Measurements from ENCODE around the gene ZNF672.
"Not testable (repeated sequence)": the region's sequence is repeated elsewhere in the genome, so short reads cannot be mapped to it uniquely, and the experiment has no call there.

Gene ZNF672

DNA sequence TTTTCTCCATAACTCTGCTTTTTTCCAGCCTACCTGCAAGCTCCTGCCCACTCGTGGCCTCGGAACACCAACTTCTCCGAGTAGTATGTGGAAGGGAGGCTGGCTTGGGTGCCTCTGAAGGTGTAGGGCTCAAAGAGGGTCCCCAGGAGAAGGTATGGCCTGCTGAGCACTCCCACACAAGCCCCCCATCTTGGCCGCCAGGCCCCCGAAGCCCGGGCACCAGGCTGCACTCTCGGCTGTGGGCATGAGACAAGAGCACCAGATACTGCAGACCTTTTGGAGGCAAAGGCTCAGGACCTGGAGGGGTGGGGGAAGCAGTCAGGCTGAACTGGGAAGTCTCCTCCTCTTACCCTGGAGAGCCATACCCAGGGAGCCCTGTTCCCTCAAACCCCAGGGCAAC lies 19.2 kb downstream of the ZNF672 start:
- DNase-seq = no peak

GRCh38 chr1:248857749-248858095 lies 19.7 kb downstream of the ZNF672 start:
- DNase-seq = no peak

- no peak for DNase-seq
Measured at GRCh38 chr1:248858096-248858890, 20.3 kb downstream of the ZNF672 start.

GRCh38 chr1:248858891-248859889 lies 21.2 kb downstream of the ZNF672 start, which contains the start of gene ZNF692:
TSS of gene ZNF692 (minus strand) at chr1:248859085. CDS start at chr1:248858309, 776 bp downstream.
- peak; percentile 96 for DNase-seq

GRCh38 chr1:248860007-248860406 lies 22.0 kb downstream of the ZNF672 start:
- DNase-seq = no peak

- DNase-seq = no peak
Measured at GRCh38 chr1:248861616-248862015, 23.6 kb downstream of the ZNF672 start.

- DNase-seq = no peak
Measured at GRCh38 chr1:248862695-248862997, 24.6 kb downstream of the ZNF672 start.

DNA sequence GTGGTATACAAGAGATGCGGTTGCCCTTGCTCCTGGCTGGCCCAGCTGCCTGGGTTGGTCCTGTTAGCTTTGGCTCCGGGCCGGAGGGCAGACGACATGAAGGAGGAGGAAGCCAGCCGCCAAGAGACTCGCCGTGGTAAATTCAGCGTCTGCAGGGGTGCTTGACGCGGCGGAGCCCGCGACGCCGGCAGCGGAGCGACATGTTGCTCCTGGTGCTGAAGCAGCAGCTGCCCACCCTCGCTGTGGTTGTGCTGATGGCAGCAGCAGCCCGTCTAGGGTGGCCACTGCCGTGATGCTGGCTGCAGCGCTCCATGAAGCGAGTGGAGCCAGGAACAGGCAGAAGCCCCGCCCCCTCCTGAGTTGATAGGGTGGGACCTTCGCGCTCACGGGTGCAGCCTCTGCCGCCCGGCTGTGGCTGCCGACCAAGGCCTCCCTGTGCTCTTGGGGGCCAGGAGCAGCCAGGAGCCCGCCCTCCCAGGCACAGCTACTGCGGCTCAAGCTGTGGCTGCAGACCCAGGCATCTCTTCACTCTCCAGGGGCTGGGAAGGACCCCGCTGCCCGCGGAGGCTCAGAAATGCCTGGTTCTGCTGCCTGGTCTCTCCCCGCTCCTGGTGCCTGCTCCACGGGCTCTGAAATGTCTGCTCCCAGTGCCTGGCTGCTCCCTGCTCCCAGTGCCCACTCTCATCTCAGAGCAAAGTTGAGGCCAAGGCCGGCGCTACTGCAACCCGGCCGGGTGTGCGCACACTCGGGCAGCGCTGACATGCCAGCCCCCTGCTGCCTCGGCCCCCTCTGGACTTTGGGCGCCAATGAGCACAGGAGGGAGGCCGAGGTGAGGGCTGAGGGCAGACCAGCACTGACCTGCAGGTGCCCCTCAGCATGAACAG lies 25.2 kb downstream of the ZNF672 start:
- peak; percentile 67 for DNase-seq

GRCh38 chr1:248871837-248872401 lies 33.9 kb downstream of the ZNF672 start:
- no peak for DNase-seq

GRCh38 chr1:248872752-248873408 lies 34.9 kb downstream of the ZNF672 start:
- DNase-seq = no peak

- peak; percentile 87 for DNase-seq
Measured at GRCh38 chr1:248873409-248873992, 35.5 kb downstream of the ZNF672 start.

DNA sequence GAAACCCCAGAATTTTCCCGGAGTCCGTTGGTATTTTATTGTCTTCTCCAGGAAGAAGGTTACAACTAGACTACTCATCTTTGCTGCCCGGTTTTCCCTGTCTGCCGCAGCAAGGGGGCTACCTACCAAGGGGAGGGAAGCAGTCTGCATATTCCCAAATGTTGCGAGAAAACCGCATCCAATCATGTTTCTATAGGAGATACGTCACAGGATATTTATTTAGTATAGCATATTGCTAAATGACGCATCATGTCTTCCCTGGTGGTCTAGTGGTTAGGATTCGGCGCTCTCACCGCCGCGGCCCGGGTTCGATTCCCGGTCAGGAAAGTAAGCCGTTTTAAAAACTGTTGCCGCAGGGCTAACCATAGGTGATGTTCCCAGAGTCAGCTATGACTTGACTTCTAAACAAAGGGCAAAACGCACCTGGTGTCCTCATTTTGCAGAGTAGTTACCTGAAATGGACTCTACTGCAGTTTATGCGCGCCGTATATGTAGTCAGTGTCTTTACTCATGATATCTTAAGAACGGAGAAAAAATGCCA lies 36.0 kb downstream of the ZNF672 start:
- DNase-seq = peak; percentile 82

- DNase-seq = no peak
Measured at GRCh38 chr1:248881261-248881660, 43.2 kb downstream of the ZNF672 start.

- DNase-seq = not testable (repeated sequence)
Measured at GRCh38 chr1:248882427-248882826, 44.4 kb downstream of the ZNF672 start.

GRCh38 chr1:248884632-248885295 lies 46.7 kb downstream of the ZNF672 start:
- DNase-seq = no peak

DNA sequence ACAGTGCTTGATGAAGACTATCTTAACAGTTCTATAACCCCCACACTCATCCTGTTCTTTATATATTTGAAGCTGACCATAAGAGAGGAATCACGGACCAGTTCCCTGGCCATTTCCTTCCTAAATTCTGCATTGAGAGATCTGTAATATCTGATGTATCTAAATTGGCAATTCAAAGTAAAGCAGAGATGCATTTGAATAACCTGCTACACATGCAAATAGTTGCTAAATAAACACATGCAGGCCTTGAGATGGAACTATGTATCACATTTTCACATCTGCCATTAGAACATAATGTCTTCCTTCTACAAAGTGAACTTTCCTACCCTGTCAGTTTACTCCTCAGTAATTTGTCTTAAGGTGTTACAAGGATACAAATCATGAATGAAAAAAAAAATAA lies 47.6 kb downstream of the ZNF672 start:
- DNase-seq = no peak

DNA sequence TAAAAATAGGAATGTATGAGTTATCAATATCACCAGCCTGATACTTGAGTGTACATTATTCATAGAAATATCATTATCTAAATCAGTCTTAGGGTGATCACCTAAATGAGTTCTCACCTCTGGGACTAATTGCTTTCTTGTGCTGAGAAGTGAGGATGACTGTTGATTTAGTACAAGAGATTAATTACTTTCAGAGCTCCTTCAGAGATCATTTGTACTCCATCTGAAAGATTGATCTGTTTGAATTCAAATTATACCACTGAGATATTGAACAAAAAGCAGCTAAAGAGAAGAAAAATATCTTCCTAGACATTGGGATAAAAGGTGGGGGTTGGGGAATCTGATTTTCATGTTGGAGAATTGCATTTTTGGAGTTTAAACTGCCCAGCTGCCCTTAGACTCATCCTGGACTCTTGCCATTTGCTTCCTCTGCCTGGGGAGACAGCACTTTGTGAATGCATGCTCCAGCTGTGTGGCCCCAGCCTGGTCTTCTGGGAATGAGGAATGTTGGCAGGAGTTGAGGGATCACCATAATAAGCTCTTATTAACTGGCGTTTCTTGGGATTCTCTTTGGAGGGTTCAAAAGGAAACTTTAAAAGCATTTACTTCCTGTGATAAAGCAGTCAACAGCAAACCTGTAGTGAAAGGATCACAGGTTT lies 48.3 kb downstream of the ZNF672 start:
- no peak for DNase-seq

DNA sequence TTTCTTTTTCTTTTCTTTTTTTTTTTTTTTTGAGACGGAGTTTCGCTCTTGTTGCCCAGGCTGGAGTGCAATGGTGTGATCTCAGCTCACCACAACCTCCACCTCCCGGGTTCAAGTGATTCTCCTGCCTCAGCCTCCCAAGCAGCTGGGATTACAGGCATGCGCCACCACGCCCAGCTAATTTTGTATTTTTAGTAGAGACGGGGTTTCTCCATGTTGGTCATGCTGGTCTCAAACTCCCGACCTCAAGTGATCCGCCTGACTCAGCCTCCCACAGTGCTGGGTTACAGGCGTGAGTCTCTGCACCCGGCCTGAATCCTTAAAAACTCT lies 51.9 kb downstream of the ZNF672 start:
- DNase-seq = not testable (repeated sequence)

- DNase-seq = no peak
Measured at GRCh38 chr1:248890549-248891498, 52.8 kb downstream of the ZNF672 start.
